Measurements from ENCODE around the gene PRAMEF17.
"Not testable (repeated sequence)": the region's sequence is repeated elsewhere in the genome, so short reads cannot be mapped to it uniquely, and the experiment has no call there.

- TF ChIP-seq CTCF (IDR thresholded peaks at IDR 0.05): peak; percentile 30 to 68 (median 50)
- not testable (repeated sequence) for TF ChIP-seq POLR2A (IDR thresholded peaks at IDR 0.05)
Observed at GRCh38 chr1:13356774-13357173, 32.7 kb upstream of the PRAMEF17 start.
